ENCODE data around the gene CFAP91. TPM values are rescaled to one million over a fixed set of nuclear protein-coding genes. Genes with fewer than 3 reads are reported as not detected.

Gene CFAP91
- total and polyA plus RNA-seq, 9 of the 15 experiments (the other 6 are each of a cell fraction or from before 2014, with no cell fraction given) = not detected

DNA sequence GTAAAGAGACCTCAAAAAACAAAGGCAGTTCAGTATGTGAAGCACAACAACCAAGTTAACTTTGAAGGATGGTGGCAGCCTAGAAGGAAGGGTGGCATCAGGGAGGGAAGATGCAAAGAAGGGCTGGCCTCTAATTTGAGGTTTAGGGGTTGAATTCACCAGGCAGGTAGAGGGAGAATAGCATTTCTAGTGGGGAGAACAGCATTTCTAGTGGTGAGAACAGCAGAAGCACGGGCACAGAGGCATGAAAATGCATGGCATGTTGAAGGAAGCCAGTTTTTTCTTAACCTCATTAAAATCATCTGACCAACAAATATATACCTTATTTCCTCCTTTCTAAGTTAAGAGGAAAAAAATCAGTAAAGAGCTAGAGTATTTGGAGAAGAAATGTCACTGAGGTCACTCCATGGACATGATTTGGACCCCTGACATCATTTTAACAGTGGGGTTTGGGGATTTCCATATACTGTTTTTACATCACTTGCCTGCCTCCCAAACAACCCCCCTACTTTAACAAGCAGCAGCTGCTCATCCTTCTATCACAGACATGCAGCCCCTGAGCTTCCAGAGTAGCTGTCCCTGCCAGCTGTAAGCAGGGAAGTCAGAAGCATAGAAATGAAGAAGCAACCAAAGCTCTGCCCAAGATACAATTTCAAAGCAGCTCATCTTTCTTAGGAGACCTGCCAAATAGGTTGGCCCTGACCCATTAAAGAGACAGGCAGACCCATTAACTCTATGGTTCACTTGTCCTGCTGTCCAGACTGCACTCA lies 40.0 kb upstream of the CFAP91 start (continued):
- TF ChIP-seq RREB1 (CRISPR knock-in tag; IDR thresholded peaks at IDR 0.05) (no peak), ZNF408 (CRISPR knock-in tag; IDR thresholded peaks at IDR 0.05; ENCODE audit: low read depth) (no peak), CHD4 (IDR thresholded peaks at IDR 0.05; ENCODE audit: insufficient read depth, insufficient replicate concordance, low read depth, low read length, poor library complexity, severe bottlenecking) (no peak), STAT5A (IDR thresholded peaks at IDR 0.05; ENCODE audit: borderline replicate concordance, low read length) (no peak), ZNF696 (CRISPR knock-in tag; conservative IDR thresholded peaks at IDR 0.05) (no peak), ZBTB43 (CRISPR knock-in tag; IDR thresholded peaks at IDR 0.05) (no peak), SMARCE1 (IDR thresholded peaks at IDR 0.05) (no peak), PTRF (tag; IDR thresholded peaks at IDR 0.05) (no peak)
- TF ChIP-seq, protein P1, sequence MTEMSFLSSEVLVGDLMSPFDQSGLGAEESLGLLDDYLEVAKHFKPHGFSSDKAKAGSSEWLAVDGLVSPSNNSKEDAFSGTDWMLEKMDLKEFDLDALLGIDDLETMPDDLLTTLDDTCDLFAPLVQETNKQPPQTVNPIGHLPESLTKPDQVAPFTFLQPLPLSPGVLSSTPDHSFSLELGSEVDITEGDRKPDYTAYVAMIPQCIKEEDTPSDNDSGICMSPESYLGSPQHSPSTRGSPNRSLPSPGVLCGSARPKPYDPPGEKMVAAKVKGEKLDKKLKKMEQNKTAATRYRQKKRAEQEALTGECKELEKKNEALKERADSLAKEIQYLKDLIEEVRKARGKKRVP (CRISPR knock-in tag; IDR thresholded peaks at IDR 0.05) = no peak
